Natural killer cell (primary cell): ENCODE results near the gene RPS19BP1. TPM values are rescaled to one million over a fixed set of nuclear protein-coding genes. Genes with fewer than 3 reads are reported as not detected.

Experiments
- ATAC-seq, 3 donors: fragments of 150-1000 bp in 2 of 3; fragments of 200-7000 bp in 1 of 3; cut with Tn5 transposase; 1 replicate in 1 of 3; 2 replicates in 2 of 3; pipeline ENCODE4 v1.10.0; 2021; ENCODE audit warnings: mild to moderate bottlenecking in 2 of 3, moderate library complexity in 2 of 3
- DNase-seq, 2 donors: peaks; one replicate each; pipeline versions ENCODE4 v3.0.0 to v3.0.0-alpha.2; 2013 to 2021; ENCODE audit warnings: mixed read lengths in 1 of 2
- H3K27ac ChIP-seq: one replicate; pipeline ENCODE4 v1.5.1; 2013; ENCODE audit warnings: mild to moderate bottlenecking, low read length
- H3K27me3 ChIP-seq: one replicate; pipeline ENCODE4 v1.6.1; 2013; ENCODE audit warnings: low read length; ENCODE audit not compliant: control insufficient read depth, insufficient read depth
- H3K36me3 ChIP-seq: one replicate; pipeline ENCODE4 v1.6.1; 2013; ENCODE audit warnings: low read length; ENCODE audit not compliant: control insufficient read depth, insufficient read depth
- H3K4me1 ChIP-seq: one replicate; pipeline ENCODE4 v1.6.1; 2013; ENCODE audit warnings: low read length; ENCODE audit not compliant: control insufficient read depth, insufficient read depth
- H3K4me3 ChIP-seq: one replicate; pipeline ENCODE4 v1.5.1; 2013; ENCODE audit warnings: low read length
- H3K9me3 ChIP-seq: one replicate; pipeline ENCODE4 v1.6.1; 2013; ENCODE audit warnings: low read length; ENCODE audit not compliant: control insufficient read depth, insufficient read depth
- H3K27ac Mint-ChIP-seq, 2 donors: one replicate each; pipeline ENCODE4 v1.8.0; 2022; ENCODE audit warnings: mild to moderate bottlenecking in 2 of 2, mixed read lengths in 2 of 2, moderate library complexity in 1 of 2
- H3K27me3 Mint-ChIP-seq, 2 donors: one replicate each; pipeline ENCODE4 v1.8.0; 2022; ENCODE audit warnings: low read depth in 2 of 2, mixed read lengths in 2 of 2
- H3K36me3 Mint-ChIP-seq: one replicate; pipeline ENCODE4 v1.8.0; 2022; ENCODE audit warnings: mixed read lengths
- H3K4me1 Mint-ChIP-seq, 2 donors: one replicate each; pipeline ENCODE4 v1.8.0; 2022; ENCODE audit warnings: mixed read lengths in 2 of 2
- H3K4me3 Mint-ChIP-seq: one replicate; pipeline ENCODE4 v1.8.0; 2022; ENCODE audit warnings: mild to moderate bottlenecking, moderate library complexity, mixed read lengths
- H3K9me3 Mint-ChIP-seq, 2 donors: one replicate each; pipeline ENCODE4 v1.8.0; 2022; ENCODE audit warnings: mixed read lengths in 2 of 2
- CTCF ChIP-seq: fragments of 200-600 bp; IDR thresholded peaks from one replicate; pipeline ENCODE4 v1.8.0; 2022; ENCODE audit warnings: antibody characterized with exemption
- WGBS: methylation state at CpG from one replicate; pipeline ENCODE4 v1.1.7; 2013; ENCODE audit warnings: missing lambda C conversion rate; ENCODE audit not compliant: insufficient coverage; 5-methylcytosine and 5-hydroxymethylcytosine counted together
- intact Hi-C: fragments of 100-400 bp; cut with micrococcal nuclease; formaldehyde crosslinking; loops from one replicate; pipeline ENCODE4 v1.14.2; 2022
- total RNA-seq, 4 donors: library from RNA; stranded (reverse); fragments of 120-200 nt in 1 of 4; gene quantifications; one replicate each; pipeline versions ENCODE4 v1.2.3 to v1.2.4, GENCODE V29; 2013 to 2022

Gene RPS19BP1
- total RNA-seq, 3 donors from 2014 or later (not counting 1 experiment from before 2014, with no cell fraction given): 56.7 to 66.5 (median 61.3) TPM

DNA sequence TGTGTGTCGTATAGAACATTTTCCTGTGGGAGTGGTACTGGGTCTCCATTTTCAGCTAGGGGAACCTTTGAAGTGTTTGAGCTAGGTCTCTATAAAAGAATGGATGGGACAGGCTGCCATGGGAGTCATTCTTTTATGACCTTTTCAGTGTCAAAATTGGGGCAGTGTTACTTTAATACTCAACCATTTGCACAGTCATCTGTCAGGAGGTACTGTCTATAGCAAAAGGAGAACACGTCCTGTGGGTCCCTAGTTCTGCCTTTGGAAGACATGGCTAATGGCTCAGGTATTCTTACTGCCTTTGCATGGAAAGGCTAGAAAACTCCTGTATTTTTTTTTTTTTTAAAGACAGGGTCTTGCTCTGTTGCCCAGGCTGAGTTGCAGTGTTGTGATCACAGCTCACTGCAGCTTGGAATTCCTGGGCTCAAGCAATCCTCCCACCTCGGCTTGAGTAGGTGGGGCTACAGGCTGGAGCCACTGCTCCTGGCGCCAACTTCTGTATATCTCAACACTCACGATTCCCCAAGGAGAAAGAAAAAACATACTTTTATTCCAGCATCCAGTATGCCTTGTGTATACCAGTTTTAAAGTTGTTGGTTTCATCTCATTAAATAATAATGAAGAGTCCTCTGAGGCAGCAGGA, 14.3 kb downstream of the RPS19BP1 start:
- Histone ChIP-seq H3K27ac (no peak overlapping the region), H3K9me3 (no peaks in the 10 kb centered on the region), H3K4me3 (no peak overlapping the region), H3K36me3 (peaks cover 47% of the 10 kb centered on the region), H3K27me3 (no peaks in the 10 kb centered on the region), H3K4me1 (peaks cover 31% of the 10 kb centered on the region)
- intact Hi-C loops: no loop called here
- ATAC-seq: no peak
- no peaks in the 10 kb centered on the region for H3K27me3 Mint-ChIP-seq
- 83% methylated on average over 4 of the region's 5 CpGs for WGBS
- H3K9me3 Mint-ChIP-seq: no peaks in the 10 kb centered on the region
- H3K4me3 Mint-ChIP-seq: peak overlapping the region; percentile 98
- H3K4me1 Mint-ChIP-seq: peaks cover 33 to 38% of the 10 kb centered on the region in 2 donors
- no peak for TF ChIP-seq CTCF
- H3K27ac Mint-ChIP-seq: peak overlapping the region; percentile 96 to 98
- DNase-seq: no peak
- peaks cover 8% of the 10 kb centered on the region for H3K36me3 Mint-ChIP-seq

GRCh38 chr22:39517470-39517869, 15.1 kb downstream of the RPS19BP1 start:
- H3K4me1 Mint-ChIP-seq: peaks cover 25 to 30% of the 10 kb centered on the region in 2 donors
- DNase-seq: no peak
- peaks cover 43% of the 10 kb centered on the region for H3K36me3 ChIP-seq
- peaks cover 8% of the 10 kb centered on the region for H3K36me3 Mint-ChIP-seq
- H3K27ac ChIP-seq: no peak overlapping the region
- intact Hi-C loops: no loop called here
- H3K27me3 ChIP-seq: no peaks in the 10 kb centered on the region
- no peaks in the 10 kb centered on the region for H3K9me3 ChIP-seq
- no peak for ATAC-seq
- no peak for TF ChIP-seq CTCF
- H3K4me3 Mint-ChIP-seq: no peak overlapping the region
- H3K27me3 Mint-ChIP-seq: no peaks in the 10 kb centered on the region
- H3K27ac Mint-ChIP-seq: no peak overlapping the region
- no peaks in the 10 kb centered on the region for H3K9me3 Mint-ChIP-seq
- peaks cover 23% of the 10 kb centered on the region for H3K4me1 ChIP-seq
- WGBS: 99% methylated on average over 3 of the region's 3 CpGs
- no peak overlapping the region for H3K4me3 ChIP-seq

DNA sequence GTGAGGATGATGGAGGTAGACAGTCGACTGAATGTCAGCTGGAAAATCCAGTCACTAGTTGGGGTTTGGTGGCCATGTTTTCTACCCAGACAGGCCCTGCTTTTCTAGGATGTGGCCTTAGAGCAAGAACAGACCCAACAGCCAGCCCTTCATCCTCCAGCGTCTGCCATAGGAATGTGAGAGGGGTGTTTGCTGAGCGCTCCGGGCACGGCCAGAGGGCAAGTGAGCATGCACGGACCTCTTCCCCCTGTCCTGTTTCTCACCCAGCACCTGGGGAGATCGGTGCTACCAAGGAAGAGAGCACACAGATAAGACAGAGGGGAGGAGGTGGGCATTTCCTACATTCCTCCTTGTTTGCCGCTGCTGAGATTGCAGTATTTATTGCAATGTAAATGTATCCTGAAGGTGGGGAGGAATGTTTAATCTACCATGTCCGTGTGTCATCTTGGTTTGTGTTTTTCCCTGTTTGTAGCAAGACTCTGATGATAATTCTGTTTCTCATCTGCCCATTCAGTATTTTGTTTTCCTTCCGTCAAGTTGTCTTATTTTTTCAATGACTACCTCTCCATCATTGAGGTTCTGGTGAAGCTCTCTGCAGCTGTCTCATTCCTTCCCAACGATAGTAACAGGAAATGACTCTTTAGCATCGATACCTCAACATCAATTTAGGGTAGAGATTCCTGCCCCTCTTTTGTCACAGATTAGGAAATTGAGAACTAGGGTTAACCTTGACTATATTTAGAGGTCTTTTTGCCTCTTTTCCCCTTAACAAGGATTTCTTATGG, 17.1 kb downstream of the RPS19BP1 start:
- Mint-ChIP-seq H3K9me3 (no peaks in the 10 kb centered on the region), H3K27ac (peak overlapping the region in 1 of 2 donors; percentile 38), H3K4me3 (no peak overlapping the region), H3K4me1 (peaks cover 10 to 21% of the 10 kb centered on the region in 2 donors), H3K36me3 (peaks cover 8% of the 10 kb centered on the region), H3K27me3 (no peaks in the 10 kb centered on the region)
- Histone ChIP-seq H3K4me1 (peaks cover 9% of the 10 kb centered on the region), H3K9me3 (no peaks in the 10 kb centered on the region), H3K4me3 (no peak overlapping the region), H3K36me3 (peaks cover 49% of the 10 kb centered on the region), H3K27me3 (no peaks in the 10 kb centered on the region), H3K27ac (no peak overlapping the region)
- DNase-seq: no peak
- no peak for ATAC-seq
- TF ChIP-seq CTCF: no peak
- intact Hi-C loops: no loop called here
- 93% methylated on average over 10 of the region's 12 CpGs for WGBS
